K562 (cell line): Measurements from ENCODE around the gene FYB1. TPM values are rescaled to one million over a fixed set of nuclear protein-coding genes. Genes with fewer than 3 reads are reported as not detected.

Source experiments
- ATAC-seq: fragments of 200-7000 bp; cut with Tn5 transposase; 3 replicates; pipeline ENCODE4 v1.9.1; 2020; ENCODE audit warnings: moderate library complexity
- BruUV-seq: library from RNA; stranded (reverse); fragments of 400-500 nt; replicated peaks from 2 replicates; lab custom pipeline; 2021; lab: Mats Ljungman, UMichigan
- CTCF ChIA-PET: fragments of 300-600 bp; formaldehyde crosslinking; extraction: SDS; loops from one replicate; lab custom pipeline; 2021; ENCODE audit warnings: low intra/inter-chr PET ratio; lab: Yijun Ruan, JAX
- POLR2A ChIA-PET: fragments of 300-600, 350-650 bp; sonication (Branson Sonifier 250); formaldehyde crosslinking; extraction: SDS; loops from one replicate; lab custom pipeline; 2021; ENCODE audit warnings: antibody characterized with exemption, inconsistent platforms; lab: Yijun Ruan, JAX
- DNase-seq, 4 experiments: peaks; one replicate each; pipeline versions ENCODE4 v3.0.0 to v3.0.0-alpha.2; 2011 to 2018; ENCODE audit warnings: low spot score in 3 of 4, mixed read lengths in 3 of 4; ENCODE audit errors: extremely low read depth in 1 of 4
- FAIRE-seq: peaks from 2 replicates; lab custom pipeline; 2011; peaks lifted over from hg19 to GRCh38; lab: Jason Lieb, UNC
- H2AFZ ChIP-seq: 2 replicates; pipeline ENCODE4 v1.6.0; 2011; ENCODE audit warnings: low read depth, low read length, control low read depth, inconsistent platforms
- H3K27ac ChIP-seq: fragments of 200-600 bp; 3 replicates; pipeline ENCODE4 v1.8.0; 2011; ENCODE audit warnings: low read depth, mild to moderate bottlenecking, control low read depth, inconsistent platforms, low read length, moderate library complexity, mixed read lengths; ENCODE audit errors: extremely low read depth
- H3K27me3 ChIP-seq, 2 experiments: fragments of 300-600 bp in 1 of 2; 2 replicates in 1 of 2; 3 replicates in 1 of 2; pipeline versions ENCODE4 v1.6.0 to v1.8.0; 2011; ENCODE audit warnings: inconsistent platforms in 2 of 2, low read length in 2 of 2, mild to moderate bottlenecking in 1 of 2, mixed read lengths in 1 of 2, moderate library complexity in 1 of 2; ENCODE audit not compliant: control insufficient read depth in 2 of 2, insufficient read depth in 2 of 2
- H3K36me3 ChIP-seq: fragments of 300-600 bp; 3 replicates; pipeline ENCODE4 v1.8.0; 2011; ENCODE audit warnings: mild to moderate bottlenecking, low read length, inconsistent platforms; ENCODE audit not compliant: control insufficient read depth, insufficient read depth
- H3K4me1 ChIP-seq, 2 experiments: fragments of 200-600 bp in 1 of 2; replicated peaks in 1 of 2; 2 replicates in 1 of 2; 3 replicates in 1 of 2; pipeline versions ENCODE4 v1.5.1 to v1.8.0; 2011; ENCODE audit warnings: inconsistent platforms in 2 of 2, low read length in 2 of 2, mild to moderate bottlenecking in 1 of 2, mixed read lengths in 1 of 2, moderate library complexity in 1 of 2; ENCODE audit not compliant: control insufficient read depth in 2 of 2, insufficient read depth in 2 of 2
- H3K4me2 ChIP-seq: 2 replicates; pipeline ENCODE4 v1.6.1; 2011; ENCODE audit warnings: low read length, control low read depth, inconsistent platforms, mixed read lengths; ENCODE audit not compliant: insufficient read depth
- H3K4me3 ChIP-seq: fragments of 200-600 bp; sonication (generic), shearing (Covaris generic); 2 replicates; pipeline ENCODE4 v1.5.1; 2016; ENCODE audit warnings: control low read depth, inconsistent platforms
- H3K79me2 ChIP-seq: fragments of 200-600 bp; 3 replicates; pipeline ENCODE4 v1.8.0; 2011; ENCODE audit warnings: low read length, inconsistent platforms; ENCODE audit not compliant: control insufficient read depth, insufficient read depth
- H3K9ac ChIP-seq, 2 experiments: 2 replicates each; pipeline versions ENCODE4 v1.6.0 to v1.6.1; 2011; ENCODE audit warnings: low read depth in 2 of 2, low read length in 2 of 2, control low read depth in 1 of 2, inconsistent platforms in 1 of 2, mild to moderate bottlenecking in 1 of 2, mixed read lengths in 1 of 2; ENCODE audit not compliant: insufficient read depth in 1 of 2
- H3K9me1 ChIP-seq: one replicate; pipeline ENCODE4 v1.6.0; 2011; ENCODE audit warnings: inconsistent platforms, mild to moderate bottlenecking, low read length, moderate library complexity; ENCODE audit not compliant: control insufficient read depth, insufficient read depth
- H3K9me3 ChIP-seq: replicated peaks from 2 replicates; pipeline ENCODE4 v1.5.1; 2011; ENCODE audit warnings: low read depth, low read length, inconsistent platforms; ENCODE audit not compliant: control insufficient read depth, insufficient read depth
- H4K20me1 ChIP-seq: replicated peaks from 2 replicates; pipeline ENCODE4 v1.6.1; 2011; ENCODE audit warnings: low read length, inconsistent platforms, mixed read lengths; ENCODE audit not compliant: control insufficient read depth, insufficient read depth
- ARHGAP35 ChIP-seq: fragments of 450-650 bp; IDR thresholded peaks from 2 replicates; pipeline ENCODE4 v1.6.1; 2018; ENCODE audit not compliant: partially characterized antibody
- CBFA2T2 ChIP-seq: fragments of 450-650 bp; conservative IDR thresholded peaks from 2 replicates; pipeline ENCODE4 v1.6.1; 2017; ENCODE audit warnings: mild to moderate bottlenecking
- CBFA2T3 ChIP-seq: fragments of 450-650 bp; IDR thresholded peaks from 2 replicates; pipeline ENCODE4 v1.6.1; 2017
- CC2D1A ChIP-seq: fragments of 450-650 bp; IDR thresholded peaks from 2 replicates; pipeline ENCODE4 v1.6.1; 2017; ENCODE audit warnings: mild to moderate bottlenecking
- FOSL1 ChIP-seq: fragments of 200-800 bp; sonication (Bioruptor generic); conservative IDR thresholded peaks from 2 replicates; pipeline ENCODE4 v1.6.1; 2016; ENCODE audit warnings: missing genetic modification characterization, missing compliant biosample characterization
- GATAD2B ChIP-seq: fragments of 450-650 bp; IDR thresholded peaks from 2 replicates; pipeline ENCODE4 v1.6.1; 2017; ENCODE audit warnings: mild to moderate bottlenecking, borderline replicate concordance
- MTA1 ChIP-seq: fragments of 450-650 bp; IDR thresholded peaks from 2 replicates; pipeline ENCODE4 v1.6.1; 2017; ENCODE audit warnings: borderline replicate concordance
- SMARCB1 ChIP-seq: IDR thresholded peaks from 2 replicates; pipeline ENCODE4 v1.6.1; 2011; ENCODE audit warnings: improper control_type of control experiment, low read depth; ENCODE audit not compliant: insufficient read length
- STAT5B ChIP-seq: fragments of 250-450 bp; sonication (Bioruptor Pico); IDR thresholded peaks from 2 replicates; pipeline ENCODE4 v1.8.0; 2021; ENCODE audit warnings: mild to moderate bottlenecking, inconsistent platforms
- TAF9B ChIP-seq: fragments of 450-650 bp; IDR thresholded peaks from 2 replicates; pipeline ENCODE4 v1.6.1; 2018; ENCODE audit warnings: mild to moderate bottlenecking; ENCODE audit not compliant: partially characterized antibody
- TOE1 ChIP-seq, 2 experiments: fragments of 450-650 bp in 1 of 2; sonication (generic) in 1 of 2; formaldehyde crosslinking in 1 of 2; IDR thresholded peaks; 2 replicates each; pipeline versions ENCODE4 v1.7.1 to v1.8.0; 2016 to 2022; ENCODE audit warnings: borderline replicate concordance in 2 of 2, mild to moderate bottlenecking in 2 of 2, antibody characterized with exemption in 1 of 2, inconsistent platforms in 1 of 2, low read depth in 1 of 2, missing genetic modification reagents in 1 of 2, moderate library complexity in 1 of 2
- TRIM28 ChIP-seq: fragments of 450-650 bp; IDR thresholded peaks from 2 replicates; pipeline ENCODE4 v1.6.1; 2017
- ZNF311 ChIP-seq: fragments of 250-450 bp; sonication (Bioruptor Pico); IDR thresholded peaks from 2 replicates; pipeline ENCODE4 v1.4.0; 2020; ENCODE audit warnings: mild to moderate bottlenecking, moderate library complexity
- WGBS: fragments of 100-300 bp; shearing (Covaris generic); methylation state at CpG from one replicate; pipeline ENCODE4 v1.1.6; 2016; ENCODE audit warnings: low coverage, mixed read lengths; ENCODE audit not compliant: insufficient coverage; ENCODE audit errors: missing lambda C conversion rate; 5-methylcytosine and 5-hydroxymethylcytosine counted together
- in situ Hi-C: fragments of 300-500 bp; cut with MboI; formaldehyde crosslinking; loops from 4 replicates; pipeline ENCODE4 v1.15.0; 2018; ENCODE audit warnings: inconsistent platforms, mixed read lengths
- intact Hi-C: fragments of 100-400 bp; cut with micrococcal nuclease; formaldehyde crosslinking; loops from 2 replicates; pipeline ENCODE4 v1.14.2; 2022
- polyA plus RNA-seq, 8 experiments: library from polyadenylated mRNA; depleted of rRNA in 4 of 8; stranded (reverse) in 5 of 8; unstranded in 3 of 8; fragments of >200 nt; fragmentation: Nextera tagmentation in 2 of 8; fragmentation: Illumina TruSeq in 1 of 8; extraction: Ambion mirVana in 2 of 8; extraction: Trizol in 1 of 8; gene quantifications; 2 replicates each; pipeline versions ENCODE4 v1.2.1 to v1.2.3, GENCODE V29; 2011 to 2014; ENCODE audit warnings: inconsistent platforms in 1 of 8, missing spikeins in 1 of 8
- total RNA-seq, 7 experiments: library from RNA; depleted of rRNA in 6 of 7; stranded (reverse); fragments of >200 nt in 6 of 7; fragmentation: Illumina TruSeq in 2 of 7; extraction: Trizol in 2 of 7; gene quantifications; 2 replicates each; pipeline versions ENCODE4 v1.2.1 to v1.2.3, GENCODE V29; 2011 to 2021; ENCODE audit warnings: low replicate concordance in 1 of 7
- TF ChIP-seq, protein P1 (sequence below): fragments of 450-650 bp; formaldehyde crosslinking; IDR thresholded peaks from 2 replicates; pipeline ENCODE4 v1.4.0; 2020; ENCODE audit warnings: mild to moderate bottlenecking, moderate library complexity
- TF ChIP-seq, protein P2 (sequence below): IDR thresholded peaks from 2 replicates; pipeline ENCODE4 v1.6.1; 2012; ENCODE audit warnings: low read depth, low read length, improper control_type of control experiment, borderline replicate concordance
- TF ChIP-seq, protein P3 (sequence below): fragments of 250-450 bp; sonication (Bioruptor Pico); IDR thresholded peaks from 2 replicates; pipeline ENCODE4 v1.5.0; 2021; ENCODE audit warnings: mild to moderate bottlenecking, borderline replicate concordance

The FYB1 gene
- total and polyA plus RNA-seq, 9 of the 15 experiments (the other 6 are each of a cell fraction or from before 2014, with no cell fraction given): 4.7 to 31.5 (median 9.7) TPM

DNA sequence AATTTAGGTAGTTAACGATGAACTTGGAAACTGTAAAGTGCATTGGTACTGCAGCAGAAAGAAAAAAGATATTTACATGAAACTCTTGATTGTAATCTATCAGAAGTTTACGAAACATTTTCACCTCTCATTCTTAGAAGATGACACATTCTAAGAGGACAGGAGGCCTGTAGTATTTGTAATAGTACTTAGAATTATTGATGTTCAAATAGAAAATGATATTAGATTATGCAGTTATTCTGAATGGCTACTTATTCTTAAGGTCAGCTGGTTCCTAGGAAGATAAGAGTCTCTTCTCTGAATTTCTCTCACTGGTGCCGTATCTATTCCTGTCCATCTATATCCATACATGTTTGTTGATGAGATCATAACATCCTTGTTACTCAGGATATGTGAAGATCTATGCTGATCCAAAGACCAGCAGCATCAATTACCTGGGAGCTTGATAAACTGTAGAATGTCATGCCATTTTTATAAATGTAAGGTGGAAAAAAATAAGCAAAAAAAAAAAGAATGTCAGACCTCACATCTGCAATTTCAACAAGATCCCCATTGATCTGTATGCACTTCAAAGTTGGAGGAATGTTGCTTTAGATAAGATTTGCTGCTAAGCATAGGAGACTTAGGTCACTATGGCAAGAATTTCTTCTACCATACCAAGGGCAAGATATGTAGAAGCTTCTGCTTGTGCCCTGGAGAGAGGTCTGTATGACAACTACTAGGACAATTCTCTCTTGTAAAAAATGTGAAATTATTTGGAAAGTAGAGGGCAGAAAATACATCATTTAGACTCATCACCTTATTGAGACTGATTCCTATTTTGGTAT lies 102.8 kb downstream of the FYB1 start:
- Histone ChIP-seq H3K9me3 (no peaks in the 10 kb centered on the region), H3K27me3 (no peaks in the 10 kb centered on the region), H3K4me3 (no peak overlapping the region), H3K9me1 (no peaks in the 10 kb centered on the region), H3K27ac (peak overlapping the region; percentile 55; the same call in 1 of the 3 replicates), H3K4me2 (peak overlapping the region; percentile 47), H4K20me1 (no peaks in the 10 kb centered on the region), H3K36me3 (no peaks in the 10 kb centered on the region), H2AFZ (peak overlapping the region; percentile 70), H3K9ac (no peak overlapping the region), H3K4me1 (peaks cover 10 to 60% of the 10 kb centered on the region in 2 experiments), H3K79me2 (no peaks in the 10 kb centered on the region)
- peak; percentile 11 for FAIRE-seq
- in situ Hi-C loops (no loop called here), intact Hi-C loops (loop anchor here (1.0 to 5.0 kb wide), 2 partner anchors 21 to 39 kb away; no protein-coding TSS in a partner anchor)
- peak; percentile 32 for ATAC-seq
- peak in 1 of 4 experiments; percentile 58 for DNase-seq
- 3% methylated on average over 3 of the region's 3 CpGs for WGBS
- CTCF ChIA-PET: no interaction called here
- POLR2A ChIA-PET: interaction anchor here (1.0 to 1.6 kb wide), 2 partner anchors 16 to 20 kb away, joined by 4 to 5 read pairs; no protein-coding TSS in a partner anchor
- BruUV-seq: no TSS peak
- TF ChIP-seq CBFA2T2: peak; percentile 31; the same call in 1 of the 2 replicates
- peak; percentile 50 for TF ChIP-seq SMARCB1
- TF ChIP-seq, protein P1, sequence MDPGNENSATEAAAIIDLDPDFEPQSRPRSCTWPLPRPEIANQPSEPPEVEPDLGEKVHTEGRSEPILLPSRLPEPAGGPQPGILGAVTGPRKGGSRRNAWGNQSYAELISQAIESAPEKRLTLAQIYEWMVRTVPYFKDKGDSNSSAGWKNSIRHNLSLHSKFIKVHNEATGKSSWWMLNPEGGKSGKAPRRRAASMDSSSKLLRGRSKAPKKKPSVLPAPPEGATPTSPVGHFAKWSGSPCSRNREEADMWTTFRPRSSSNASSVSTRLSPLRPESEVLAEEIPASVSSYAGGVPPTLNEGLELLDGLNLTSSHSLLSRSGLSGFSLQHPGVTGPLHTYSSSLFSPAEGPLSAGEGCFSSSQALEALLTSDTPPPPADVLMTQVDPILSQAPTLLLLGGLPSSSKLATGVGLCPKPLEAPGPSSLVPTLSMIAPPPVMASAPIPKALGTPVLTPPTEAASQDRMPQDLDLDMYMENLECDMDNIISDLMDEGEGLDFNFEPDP (CRISPR knock-in tag): no peak
- TF ChIP-seq CBFA2T3: peak; percentile 67
- peak; percentile 22 for TF ChIP-seq TAF9B
- 0 out of 2 replicates have a peak, but pooled peaks have one; percentile 26 for TF ChIP-seq GATAD2B
- no peak for TF ChIP-seq TRIM28
- 0 out of 2 replicates have a peak, but pooled peaks have one; percentile 16 for TF ChIP-seq MTA1
- no peak for TF ChIP-seq STAT5B (CRISPR knock-in tag)
- no peak for TF ChIP-seq TOE1 (IDR thresholded peaks at IDR 0.05; ENCODE audit: borderline replicate concordance)
- TF ChIP-seq TOE1 (CRISPR knock-in tag; IDR thresholded peaks at IDR 0.05; ENCODE audit: borderline replicate concordance, low read depth): no peak
- no peak for TF ChIP-seq CC2D1A
- 0 out of 2 replicates have a peak, but pooled peaks have one; percentile 23 for TF ChIP-seq ZNF311 (CRISPR knock-in tag)
- TF ChIP-seq, protein P2, sequence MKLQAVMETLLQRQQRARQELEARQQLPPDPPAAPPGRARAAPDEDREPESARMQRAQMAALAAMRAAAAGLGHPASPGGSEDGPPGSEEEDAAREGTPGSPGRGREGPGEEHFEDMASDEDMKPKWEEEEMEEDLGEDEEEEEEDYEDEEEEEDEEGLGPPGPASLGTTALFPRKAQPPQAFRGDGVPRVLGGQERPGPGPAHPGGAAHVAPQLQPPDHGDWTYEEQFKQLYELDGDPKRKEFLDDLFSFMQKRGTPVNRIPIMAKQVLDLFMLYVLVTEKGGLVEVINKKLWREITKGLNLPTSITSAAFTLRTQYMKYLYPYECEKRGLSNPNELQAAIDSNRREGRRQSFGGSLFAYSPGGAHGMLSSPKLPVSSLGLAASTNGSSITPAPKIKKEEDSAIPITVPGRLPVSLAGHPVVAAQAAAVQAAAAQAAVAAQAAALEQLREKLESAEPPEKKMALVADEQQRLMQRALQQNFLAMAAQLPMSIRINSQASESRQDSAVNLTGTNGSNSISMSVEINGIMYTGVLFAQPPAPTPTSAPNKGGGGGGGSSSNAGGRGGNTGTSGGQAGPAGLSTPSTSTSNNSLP: 0 out of 2 replicates have a peak, but pooled peaks have one; percentile 10
- TF ChIP-seq, protein P3, sequence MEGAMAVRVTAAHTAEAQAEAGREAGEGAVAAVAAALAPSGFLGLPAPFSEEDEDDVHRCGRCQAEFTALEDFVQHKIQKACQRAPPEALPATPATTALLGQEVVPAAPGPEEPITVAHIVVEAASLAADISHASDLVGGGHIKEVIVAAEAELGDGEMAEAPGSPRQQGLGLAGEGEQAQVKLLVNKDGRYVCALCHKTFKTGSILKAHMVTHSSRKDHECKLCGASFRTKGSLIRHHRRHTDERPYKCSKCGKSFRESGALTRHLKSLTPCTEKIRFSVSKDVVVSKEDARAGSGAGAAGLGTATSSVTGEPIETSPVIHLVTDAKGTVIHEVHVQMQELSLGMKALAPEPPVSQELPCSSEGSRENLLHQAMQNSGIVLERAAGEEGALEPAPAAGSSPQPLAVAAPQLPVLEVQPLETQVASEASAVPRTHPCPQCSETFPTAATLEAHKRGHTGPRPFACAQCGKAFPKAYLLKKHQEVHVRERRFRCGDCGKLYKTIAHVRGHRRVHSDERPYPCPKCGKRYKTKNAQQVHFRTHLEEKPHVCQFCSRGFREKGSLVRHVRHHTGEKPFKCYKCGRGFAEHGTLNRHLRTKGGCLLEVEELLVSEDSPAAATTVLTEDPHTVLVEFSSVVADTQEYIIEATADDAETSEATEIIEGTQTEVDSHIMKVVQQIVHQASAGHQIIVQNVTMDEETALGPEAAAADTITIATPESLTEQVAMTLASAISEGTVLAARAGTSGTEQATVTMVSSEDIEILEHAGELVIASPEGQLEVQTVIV (CRISPR knock-in tag): no peak
- peak; percentile 57; the same call in 1 of the 2 replicates for TF ChIP-seq FOSL1 (tag)
- no peak for TF ChIP-seq ARHGAP35
